HepG2 (cell line): ENCODE measurements around the gene YJEFN3. TPM values are rescaled to one million over a fixed set of nuclear protein-coding genes. Genes with fewer than 3 reads are reported as not detected.

ENCODE experiments used
- ATAC-seq: fragments of 200-7000 bp; cut with Tn5 transposase; 3 replicates; pipeline ENCODE4 v1.9.1; 2020; ENCODE audit warnings: mild to moderate bottlenecking, moderate library complexity
- BruUV-seq: library from RNA; stranded (reverse); fragments of 400-500 nt; replicated peaks from 2 replicates; lab custom pipeline; 2021; lab: Mats Ljungman, UMichigan
- CTCF ChIA-PET: fragments of 300-600 bp; formaldehyde crosslinking; extraction: SDS; loops from one replicate; lab custom pipeline; 2021; ENCODE audit warnings: low total read pairs, inconsistent platforms, low intra/inter-chr PET ratio; lab: Yijun Ruan, JAX
- POLR2A ChIA-PET: fragments of 350-600 bp; sonication (Branson Sonifier 250); formaldehyde crosslinking; loops from one replicate; lab custom pipeline; 2020; ENCODE audit warnings: antibody characterized with exemption, inconsistent platforms; lab: Yijun Ruan, JAX
- DNase-seq: peaks from one replicate; pipeline ENCODE4 v3.0.0-alpha.2; 2015; ENCODE audit warnings: low spot score
- FAIRE-seq: peaks from 3 replicates; lab custom pipeline; 2011; peaks lifted over from hg19 to GRCh38; lab: Jason Lieb, UNC
- H2AFZ ChIP-seq: one replicate; pipeline ENCODE4 v1.6.1; 2011; ENCODE audit warnings: low read length, inconsistent platforms
- H3K27ac ChIP-seq: fragments of 300-600 bp; 3 replicates; pipeline ENCODE4 v1.8.0; 2011; ENCODE audit warnings: mixed run types, mild to moderate bottlenecking, mixed read lengths, low read length, inconsistent platforms; ENCODE audit not compliant: insufficient read depth; ENCODE audit errors: extremely low read length
- H3K27me3 ChIP-seq, 2 experiments: fragments of 200-600 bp in 1 of 2; 2 replicates in 1 of 2; 3 replicates in 1 of 2; pipeline versions ENCODE4 v1.6.0 to v1.8.0; 2011; ENCODE audit warnings: low read length in 2 of 2, mild to moderate bottlenecking in 2 of 2, moderate library complexity in 2 of 2, inconsistent platforms in 1 of 2; ENCODE audit not compliant: insufficient read depth in 2 of 2, control insufficient read depth in 1 of 2
- H3K36me3 ChIP-seq, 2 experiments: fragments of 200-600 bp in 1 of 2; replicated peaks in 1 of 2; 2 replicates in 1 of 2; 3 replicates in 1 of 2; pipeline versions ENCODE4 v1.5.1 to v1.8.0; 2011; ENCODE audit warnings: low read length in 2 of 2, inconsistent platforms in 1 of 2; ENCODE audit not compliant: insufficient read depth in 2 of 2, control insufficient read depth in 1 of 2
- H3K4me1 ChIP-seq: 2 replicates; pipeline ENCODE4 v1.5.1; 2012; ENCODE audit warnings: low read length, inconsistent platforms; ENCODE audit not compliant: insufficient read depth
- H3K4me2 ChIP-seq: 2 replicates; pipeline ENCODE4 v1.6.0; 2011; ENCODE audit warnings: low read depth, low read length, inconsistent platforms
- H3K4me3 ChIP-seq, 3 experiments: fragments of 200-600 bp in 1 of 3; sonication (generic), shearing (Covaris generic) in 1 of 3; replicated peaks in 1 of 3; 2 replicates each; pipeline ENCODE4 v1.5.1; 2011 to 2016; ENCODE audit warnings: low read length in 3 of 3, inconsistent platforms in 2 of 3, low read depth in 2 of 3, mild to moderate bottlenecking in 2 of 3, control low read depth in 1 of 3, mixed read lengths in 1 of 3; ENCODE audit not compliant: insufficient read depth in 1 of 3
- H3K79me2 ChIP-seq: one replicate; pipeline ENCODE4 v1.6.1; 2011; ENCODE audit warnings: low read length, inconsistent platforms; ENCODE audit not compliant: insufficient read depth
- H3K9ac ChIP-seq: 2 replicates; pipeline ENCODE4 v1.6.0; 2011; ENCODE audit warnings: mild to moderate bottlenecking, low read depth, low read length, inconsistent platforms; ENCODE audit not compliant: insufficient read depth
- H3K9me3 ChIP-seq: 2 replicates; pipeline ENCODE4 v1.5.1; 2012; ENCODE audit warnings: mild to moderate bottlenecking, low read length
- H4K20me1 ChIP-seq: 2 replicates; pipeline ENCODE4 v1.6.0; 2011; ENCODE audit warnings: inconsistent platforms, mild to moderate bottlenecking, low read length, moderate library complexity; ENCODE audit not compliant: insufficient read depth
- AKAP8 ChIP-seq: sonication (generic); formaldehyde crosslinking; IDR thresholded peaks from 2 replicates; pipeline ENCODE4 v1.5.1; 2020; ENCODE audit warnings: mild to moderate bottlenecking, missing genetic modification reagents
- CBX5 ChIP-seq: sonication (generic); formaldehyde crosslinking; IDR thresholded peaks from 2 replicates; pipeline ENCODE4 v1.4.0; 2020; ENCODE audit warnings: missing genetic modification reagents, borderline replicate concordance
- EZH2 ChIP-seq: conservative IDR thresholded peaks from 2 replicates; pipeline ENCODE4 v1.6.1; 2012; ENCODE audit warnings: mild to moderate bottlenecking, low read depth, low read length, moderate library complexity
- JARID2 ChIP-seq: sonication (generic); formaldehyde crosslinking; IDR thresholded peaks from 2 replicates; pipeline ENCODE4 v1.8.1; 2023; ENCODE audit warnings: missing genetic modification reagents, inconsistent platforms; ENCODE audit not compliant: insufficient replicate concordance
- TBX2 ChIP-seq: sonication (generic); formaldehyde crosslinking; IDR thresholded peaks from 2 replicates; pipeline ENCODE4 v1.5.0; 2020; ENCODE audit warnings: missing genetic modification reagents, mild to moderate bottlenecking, borderline replicate concordance
- ZNF136 ChIP-seq: sonication (generic); formaldehyde crosslinking; IDR thresholded peaks from 2 replicates; pipeline ENCODE4 v1.8.1; 2022; ENCODE audit warnings: low read depth, mild to moderate bottlenecking, moderate library complexity, missing genetic modification reagents
- ZNF205 ChIP-seq: IDR thresholded peaks from 2 replicates; pipeline ENCODE4 v1.6.1; 2018; ENCODE audit warnings: missing biosample characterization, missing genetic modification reagents
- ZNF224 ChIP-seq: sonication (generic); formaldehyde crosslinking; IDR thresholded peaks from 2 replicates; pipeline ENCODE4 v1.5.0; 2020; ENCODE audit warnings: mild to moderate bottlenecking, missing genetic modification reagents
- ZNF274 ChIP-seq: sonication (generic); formaldehyde crosslinking; IDR thresholded peaks from 2 replicates; pipeline ENCODE4 v1.5.1; 2020; ENCODE audit warnings: mild to moderate bottlenecking, missing genetic modification reagents
- ZNF3 ChIP-seq: IDR thresholded peaks from 2 replicates; pipeline ENCODE4 v1.7.0; 2017; ENCODE audit warnings: inconsistent platforms
- ZNF335 ChIP-seq: sonication (generic); formaldehyde crosslinking; IDR thresholded peaks from 2 replicates; pipeline ENCODE4 v1.4.0; 2020; ENCODE audit warnings: missing genetic modification reagents
- ZNF34 ChIP-seq: sonication (generic); formaldehyde crosslinking; IDR thresholded peaks from 2 replicates; pipeline ENCODE4 v1.4.0; 2020; ENCODE audit warnings: mild to moderate bottlenecking, missing genetic modification reagents, borderline replicate concordance
- ZNF644 ChIP-seq: IDR thresholded peaks from 2 replicates; pipeline ENCODE4 v1.6.1; 2016; ENCODE audit warnings: low read depth
- ZNF75D ChIP-seq: sonication (generic); formaldehyde crosslinking; IDR thresholded peaks from 2 replicates; pipeline ENCODE4 v1.8.1; 2023; ENCODE audit warnings: missing genetic modification reagents, mild to moderate bottlenecking, borderline replicate concordance
- WGBS: methylation state at CpG from one replicate; pipeline ENCODE4 v1.1.6; 2017; ENCODE audit warnings: low lambda C conversion rate; 5-methylcytosine and 5-hydroxymethylcytosine counted together
- in situ Hi-C: cut with HindIII; loops from 2 replicates; pipeline ENCODE4 v1.10.0; 2017; ENCODE audit warnings: low pct_unique_long_range_greater_than_20kb; ENCODE audit not compliant: extremely low pct_ligation_motif_present
- intact Hi-C: fragments of 100-400 bp; cut with micrococcal nuclease; formaldehyde crosslinking; loops from one replicate; pipeline ENCODE4 v1.10.0; 2022; ENCODE audit not compliant: unreplicated experiment
- polyA plus RNA-seq, 8 experiments: library from polyadenylated mRNA; depleted of rRNA in 3 of 8; stranded (reverse) in 7 of 8; unstranded in 1 of 8; fragments of >200 nt; fragmentation: Illumina TruSeq in 4 of 8; extraction: Trizol in 4 of 8; gene quantifications; 2 replicates each; pipeline versions ENCODE4 v1.2.1 to v1.2.3, GENCODE V29; 2011 to 2016; ENCODE audit warnings: low read depth in 4 of 8, missing spikeins in 1 of 8, mixed read lengths in 1 of 8; ENCODE audit not compliant: insufficient read depth in 1 of 8
- total RNA-seq, 5 experiments: library from RNA; depleted of rRNA; stranded (reverse); fragments of >200 nt; fragmentation: Illumina TruSeq; extraction: Trizol; gene quantifications; 2 replicates each; pipeline ENCODE4 v1.2.3, GENCODE V29; 2016; ENCODE audit warnings: low read depth in 1 of 5
- TF ChIP-seq, protein P1 (sequence below): sonication (generic); formaldehyde crosslinking; IDR thresholded peaks from 2 replicates; pipeline ENCODE4 v1.8.0; 2022; ENCODE audit warnings: missing genetic modification reagents, mild to moderate bottlenecking, moderate library complexity, borderline replicate concordance

The YJEFN3 gene
- total and polyA plus RNA-seq, 2 of the 13 experiments (the other 11 are each of a cell fraction or from before 2014, with no cell fraction given), result 0.89 to 4.0 TPM

GRCh38 chr19:19485998-19486290 lies 42.8 kb upstream of the YJEFN3 start:
- no TSS peak for BruUV-seq
- H3K27ac ChIP-seq, result no peak overlapping the region
- no peak overlapping the region for H3K4me2 ChIP-seq
- H3K79me2 ChIP-seq, result peaks cover 4% of the 10 kb centered on the region
- CTCF ChIA-PET, result no interaction called here
- FAIRE-seq, result no peak
- POLR2A ChIA-PET, result no interaction called here
- H4K20me1 ChIP-seq, result peaks cover 3% of the 10 kb centered on the region; the same call in 1 of the 2 replicates
- no peak for TF ChIP-seq ZNF274 (CRISPR knock-in tag)
- no peak for TF ChIP-seq ZNF205 (CRISPR knock-in tag)
- no peak for TF ChIP-seq ZNF136 (CRISPR knock-in tag)
- H3K4me1 ChIP-seq, result peaks cover 47% of the 10 kb centered on the region
- H3K27me3 ChIP-seq, result no peaks in the 10 kb centered on the region
- H3K9ac ChIP-seq, result no peak overlapping the region
- intact Hi-C loops (loop anchor here (5.0 kb wide), 1 partner anchor 79 kb away; the partner anchor contains the start of gene GATAD2A), in situ Hi-C loops (no loop called here)
- DNase-seq, result no peak
- no peak overlapping the region for H3K4me3 ChIP-seq
- no CpG with 5 or more reads among the region's 5 CpGs for WGBS
- ATAC-seq, result no peak
- H3K9me3 ChIP-seq, result no peaks in the 10 kb centered on the region
- no peak overlapping the region for H2AFZ ChIP-seq
- H3K36me3 ChIP-seq, result peaks cover 6 to 31% of the 10 kb centered on the region in 2 experiments; a peak in 4 of 5 replicates

DNA sequence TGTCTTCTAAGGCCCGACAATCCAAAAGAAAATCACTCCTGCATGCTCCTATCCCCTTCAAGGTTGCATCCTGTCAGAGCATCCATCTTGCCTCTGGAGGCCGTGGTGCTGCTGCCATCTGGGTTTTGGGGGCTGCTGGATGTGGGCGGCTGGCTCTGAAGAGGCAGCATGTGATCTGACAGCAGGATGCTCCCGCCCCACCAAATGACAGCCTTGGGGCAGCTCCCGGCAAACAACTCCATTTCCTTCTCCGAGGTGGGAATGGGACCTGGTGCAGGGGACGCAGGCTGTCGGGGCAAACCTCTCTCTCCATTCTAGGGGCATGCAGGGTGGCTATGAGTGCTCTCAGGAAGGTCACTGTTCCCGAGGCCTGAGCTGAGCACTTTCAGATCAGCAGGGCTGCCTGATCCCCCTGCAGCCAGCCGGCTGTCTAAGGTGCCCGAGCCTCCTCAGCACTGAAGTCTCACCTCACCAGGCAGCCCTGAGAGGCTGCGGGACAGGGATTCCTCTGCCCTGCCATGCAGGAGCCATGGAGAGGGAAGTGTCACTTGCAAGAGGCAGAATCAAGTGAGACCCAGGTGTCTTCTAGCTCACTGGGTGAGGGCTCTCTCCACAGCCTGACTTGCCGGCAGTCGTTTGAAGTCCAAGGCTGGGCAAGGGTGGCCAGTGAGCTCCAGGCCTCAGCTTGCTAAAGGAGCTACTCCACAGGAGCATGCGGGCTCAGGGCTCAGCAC lies 42.2 kb upstream of the YJEFN3 start:
- DNase-seq (no peak), FAIRE-seq (no peak), ATAC-seq (no peak)
- H3K9ac ChIP-seq, result no peak overlapping the region
- no peak overlapping the region for H2AFZ ChIP-seq
- H3K4me3 ChIP-seq, result no peak overlapping the region
- ChIA-PET POLR2A (no interaction called here), CTCF (no interaction called here)
- WGBS, result 87% methylated on average over 7 of the region's 15 CpGs
- H3K4me1 ChIP-seq, result peaks cover 47% of the 10 kb centered on the region
- H3K27me3 ChIP-seq, result no peaks in the 10 kb centered on the region
- BruUV-seq, result no TSS peak
- H3K79me2 ChIP-seq, result peaks cover 6% of the 10 kb centered on the region
- intact Hi-C loops, result loop anchor here (5.0 kb wide), 1 partner anchor 79 kb away; the partner anchor contains the start of gene GATAD2A
- in situ Hi-C loops, result no loop called here
- peaks cover 3% of the 10 kb centered on the region; the same call in 1 of the 2 replicates for H4K20me1 ChIP-seq
- no peak overlapping the region for H3K27ac ChIP-seq
- H3K36me3 ChIP-seq, result peaks cover 7 to 33% of the 10 kb centered on the region in 2 experiments; a peak in 4 of 5 replicates
- no peaks in the 10 kb centered on the region for H3K9me3 ChIP-seq
- H3K4me2 ChIP-seq, result no peak overlapping the region
- no peak for TF ChIP-seq ZNF3
- no peak for TF ChIP-seq ZNF224 (CRISPR knock-in tag)
- TF ChIP-seq EZH2, result no peak
- no peak for TF ChIP-seq ZNF75D (CRISPR knock-in tag)
- no peak for TF ChIP-seq ZNF335 (CRISPR knock-in tag)
- TF ChIP-seq ZNF644 (CRISPR knock-in tag), result no peak
- no peak for TF ChIP-seq TBX2
- TF ChIP-seq CBX5 (CRISPR knock-in tag), result no peak
- TF ChIP-seq ZNF34 (CRISPR knock-in tag), result no peak
- no peak for TF ChIP-seq JARID2
- no peak for TF ChIP-seq AKAP8 (CRISPR knock-in tag)
- TF ChIP-seq, protein P1, sequence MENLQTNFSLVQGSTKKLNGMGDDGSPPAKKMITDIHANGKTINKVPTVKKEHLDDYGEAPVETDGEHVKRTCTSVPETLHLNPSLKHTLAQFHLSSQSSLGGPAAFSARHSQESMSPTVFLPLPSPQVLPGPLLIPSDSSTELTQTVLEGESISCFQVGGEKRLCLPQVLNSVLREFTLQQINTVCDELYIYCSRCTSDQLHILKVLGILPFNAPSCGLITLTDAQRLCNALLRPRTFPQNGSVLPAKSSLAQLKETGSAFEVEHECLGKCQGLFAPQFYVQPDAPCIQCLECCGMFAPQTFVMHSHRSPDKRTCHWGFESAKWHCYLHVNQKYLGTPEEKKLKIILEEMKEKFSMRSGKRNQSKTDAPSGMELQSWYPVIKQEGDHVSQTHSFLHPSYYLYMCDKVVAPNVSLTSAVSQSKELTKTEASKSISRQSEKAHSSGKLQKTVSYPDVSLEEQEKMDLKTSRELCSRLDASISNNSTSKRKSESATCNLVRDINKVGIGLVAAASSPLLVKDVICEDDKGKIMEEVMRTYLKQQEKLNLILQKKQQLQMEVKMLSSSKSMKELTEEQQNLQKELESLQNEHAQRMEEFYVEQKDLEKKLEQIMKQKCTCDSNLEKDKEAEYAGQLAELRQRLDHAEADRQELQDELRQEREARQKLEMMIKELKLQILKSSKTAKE (CRISPR knock-in tag), result no peak
